ENCODE data around the gene PTPN5. TPM values are rescaled to one million over a fixed set of nuclear protein-coding genes. Genes with fewer than 3 reads are reported as not detected.

PTPN5 gene
- total RNA-seq, 2 donors from 2014 or later = 0.77 to 4.8 TPM

DNA sequence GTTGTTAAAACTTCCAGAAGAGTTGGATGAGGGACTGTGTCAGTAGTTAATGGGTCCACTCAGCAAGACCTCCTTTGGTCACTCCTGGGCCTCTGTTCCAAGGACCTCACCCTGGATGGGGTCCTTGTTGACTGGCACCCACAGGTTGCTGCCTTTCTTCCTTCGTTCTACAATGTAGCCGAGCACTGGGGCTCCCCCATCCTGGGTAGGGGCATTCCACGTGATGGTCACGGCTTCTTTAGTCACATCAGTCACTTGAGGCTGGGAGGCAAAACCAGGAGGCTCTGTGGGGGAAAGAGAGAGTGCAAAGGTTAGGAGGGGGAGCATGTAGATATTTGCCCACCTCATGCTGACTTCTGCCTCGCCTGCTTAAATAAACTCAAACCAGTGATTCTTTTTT, 81.1 kb downstream of the PTPN5 start:
- H3K27me3 ChIP-seq (replicated peaks; ENCODE audit: insufficient read depth) = no peaks in the 10 kb centered on the region
- peaks cover 4% of the 10 kb centered on the region for H3K4me1 ChIP-seq (replicated peaks)
- no peaks in the 10 kb centered on the region for H3K36me3 ChIP-seq
- intact Hi-C loops (cut with DNase I) = no loop called here
- 78% methylated on average over 5 of the region's 5 CpGs for whole genome bisulfite sequencing
- H3K4me3 ChIP-seq = no peak overlapping the region
- no peak overlapping the region for H3K27ac ChIP-seq
- H3K9me3 ChIP-seq = no peaks in the 10 kb centered on the region
- no peak for TF ChIP-seq POLR2AphosphoS5 (IDR thresholded peaks at IDR 0.05)
- TF ChIP-seq, protein P1, sequence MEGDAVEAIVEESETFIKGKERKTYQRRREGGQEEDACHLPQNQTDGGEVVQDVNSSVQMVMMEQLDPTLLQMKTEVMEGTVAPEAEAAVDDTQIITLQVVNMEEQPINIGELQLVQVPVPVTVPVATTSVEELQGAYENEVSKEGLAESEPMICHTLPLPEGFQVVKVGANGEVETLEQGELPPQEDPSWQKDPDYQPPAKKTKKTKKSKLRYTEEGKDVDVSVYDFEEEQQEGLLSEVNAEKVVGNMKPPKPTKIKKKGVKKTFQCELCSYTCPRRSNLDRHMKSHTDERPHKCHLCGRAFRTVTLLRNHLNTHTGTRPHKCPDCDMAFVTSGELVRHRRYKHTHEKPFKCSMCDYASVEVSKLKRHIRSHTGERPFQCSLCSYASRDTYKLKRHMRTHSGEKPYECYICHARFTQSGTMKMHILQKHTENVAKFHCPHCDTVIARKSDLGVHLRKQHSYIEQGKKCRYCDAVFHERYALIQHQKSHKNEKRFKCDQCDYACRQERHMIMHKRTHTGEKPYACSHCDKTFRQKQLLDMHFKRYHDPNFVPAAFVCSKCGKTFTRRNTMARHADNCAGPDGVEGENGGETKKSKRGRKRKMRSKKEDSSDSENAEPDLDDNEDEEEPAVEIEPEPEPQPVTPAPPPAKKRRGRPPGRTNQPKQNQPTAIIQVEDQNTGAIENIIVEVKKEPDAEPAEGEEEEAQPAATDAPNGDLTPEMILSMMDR (IDR thresholded peaks at IDR 0.05) = no peak
- no peak for TF ChIP-seq POLR2A (IDR thresholded peaks at IDR 0.05)
- no peak for DNase-seq (ENCODE audit: low spot score)

DNA sequence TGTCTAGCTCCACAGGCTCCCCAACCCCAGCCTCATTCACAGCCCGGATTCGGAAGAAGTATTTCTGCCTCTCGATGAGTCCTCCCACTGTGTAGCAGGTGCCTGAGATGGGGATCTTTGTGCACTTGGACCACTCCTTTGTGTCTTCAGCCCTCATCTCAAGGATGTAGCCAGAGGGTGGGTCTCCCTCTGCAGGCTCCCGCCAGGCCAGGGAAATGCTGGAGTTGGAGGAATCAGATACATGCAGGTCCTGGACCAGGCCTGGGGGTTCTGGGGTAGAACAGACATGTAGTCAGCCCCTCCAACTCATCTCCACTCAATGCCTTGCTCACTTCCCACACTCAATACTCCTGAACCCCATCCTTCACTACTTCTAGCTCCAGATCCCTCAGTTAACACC, 82.2 kb downstream of the PTPN5 start:
- Histone ChIP-seq H3K4me1 (replicated peaks) (peaks cover 7% of the 10 kb centered on the region), H3K27ac (no peak overlapping the region), H3K36me3 (no peaks in the 10 kb centered on the region), H3K27me3 (replicated peaks; ENCODE audit: insufficient read depth) (no peaks in the 10 kb centered on the region), H3K9me3 (no peaks in the 10 kb centered on the region), H3K4me3 (no peak overlapping the region)
- 92% methylated on average over 4 of the region's 4 CpGs for WGBS
- DNase-seq (ENCODE audit: low spot score) = no peak
- intact Hi-C loops (cut with DNase I) = no loop called here
- TF ChIP-seq, protein P1 (IDR thresholded peaks at IDR 0.05) = no peak
- no peak for TF ChIP-seq POLR2AphosphoS5 (IDR thresholded peaks at IDR 0.05)
- TF ChIP-seq POLR2A (IDR thresholded peaks at IDR 0.05) = no peak

DNA sequence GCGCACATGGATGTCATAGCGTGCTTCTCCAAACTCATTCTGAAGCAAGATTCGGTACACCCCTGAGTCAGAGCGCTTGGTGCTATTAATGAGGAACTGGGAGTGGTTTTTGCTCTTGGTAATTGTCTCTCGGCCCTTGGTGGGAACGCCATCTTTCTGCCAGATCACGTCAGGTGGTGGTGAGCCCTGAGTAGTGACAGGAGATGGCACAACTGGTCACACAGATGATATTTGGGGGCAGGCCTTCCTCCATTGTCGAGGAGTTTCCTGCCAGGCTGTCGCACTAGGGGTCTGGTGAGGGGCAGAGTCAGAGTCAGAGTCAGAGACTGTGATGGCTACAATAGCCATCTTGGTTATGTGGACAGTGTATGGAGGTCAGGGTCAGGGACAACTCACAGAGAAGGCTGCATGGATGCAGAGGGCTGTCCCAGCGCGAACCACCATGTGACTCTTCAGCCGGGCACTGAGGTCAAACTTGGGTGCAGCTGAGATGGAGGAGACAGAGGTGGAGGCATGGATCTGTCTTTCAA, 83.7 kb downstream of the PTPN5 start:
- WGBS = 89% methylated on average over 12 of the region's 12 CpGs
- Histone ChIP-seq H3K36me3 (no peaks in the 10 kb centered on the region), H3K27ac (no peak overlapping the region), H3K4me3 (no peak overlapping the region), H3K9me3 (no peaks in the 10 kb centered on the region), H3K27me3 (replicated peaks; ENCODE audit: insufficient read depth) (no peaks in the 10 kb centered on the region), H3K4me1 (replicated peaks) (peaks cover 7% of the 10 kb centered on the region)
- TF ChIP-seq, protein P1 (IDR thresholded peaks at IDR 0.05) = no peak
- TF ChIP-seq POLR2AphosphoS5 (IDR thresholded peaks at IDR 0.05) (no peak), POLR2A (IDR thresholded peaks at IDR 0.05) (no peak)
- intact Hi-C loops (cut with DNase I) = no loop called here
- DNase-seq (ENCODE audit: low spot score) = no peak

DNA sequence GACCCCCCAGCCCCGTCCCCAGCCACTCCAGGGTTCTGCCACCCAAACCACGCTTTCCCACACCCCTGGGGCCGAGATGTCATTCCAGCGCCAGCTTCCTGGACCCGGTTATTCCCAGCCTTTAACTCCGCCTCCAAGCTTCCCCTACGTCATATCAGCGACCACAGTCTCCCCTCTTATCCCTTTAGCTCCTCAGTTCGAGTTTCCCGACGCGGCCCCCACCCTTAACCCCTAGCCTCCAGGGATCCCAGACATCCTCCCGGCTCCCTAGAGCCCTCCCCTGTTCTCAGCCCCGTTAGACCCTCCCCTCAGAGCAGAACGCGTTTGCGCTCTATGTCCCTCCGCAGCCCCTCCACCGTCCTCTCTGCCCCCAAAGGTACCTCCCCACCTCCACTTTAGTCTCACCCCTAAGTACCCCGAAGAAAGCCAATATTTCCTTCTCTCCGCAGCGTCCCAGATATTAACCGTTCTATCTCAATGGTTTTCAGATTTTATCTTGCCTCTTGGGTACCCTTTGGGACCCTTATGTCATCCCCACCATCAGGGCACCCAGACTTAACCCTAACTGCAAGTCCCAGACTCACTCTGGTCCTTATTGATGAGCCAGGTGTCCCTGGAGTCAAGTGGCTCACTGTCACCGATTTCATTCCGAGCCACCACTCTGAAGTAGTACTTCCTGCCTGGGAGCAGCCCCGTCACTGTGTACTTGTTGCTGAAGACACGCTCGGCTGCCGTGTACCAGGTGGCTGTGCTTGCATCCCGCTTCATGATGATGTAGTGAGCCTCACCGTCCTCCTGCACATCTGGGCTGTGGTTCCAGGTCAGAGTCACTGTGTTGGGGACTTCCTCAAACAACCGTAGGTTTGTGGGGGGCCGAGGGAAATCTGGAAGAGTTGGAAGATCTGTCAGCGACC, 85.0 kb downstream of the PTPN5 start:
- peak overlapping the region; percentile 60 to 77 for H3K27ac ChIP-seq
- H3K9me3 ChIP-seq = no peaks in the 10 kb centered on the region
- H3K4me3 ChIP-seq = peak overlapping the region; percentile 35 to 39
- peak; percentile 40 for DNase-seq (ENCODE audit: low spot score)
- TF ChIP-seq POLR2A (IDR thresholded peaks at IDR 0.05) (no peak), POLR2AphosphoS5 (IDR thresholded peaks at IDR 0.05) (no peak)
- TF ChIP-seq, protein P1 (IDR thresholded peaks at IDR 0.05) = no peak
- no peaks in the 10 kb centered on the region for H3K27me3 ChIP-seq (replicated peaks; ENCODE audit: insufficient read depth)
- WGBS = 8% methylated on average over 34 of the region's 34 CpGs
- peaks cover 7% of the 10 kb centered on the region for H3K4me1 ChIP-seq (replicated peaks)
- intact Hi-C loops (cut with DNase I) = no loop called here
- no peaks in the 10 kb centered on the region for H3K36me3 ChIP-seq

Data from prostate gland (tissue), 2 donors.